GM19438 (cell line): ENCODE measurements around the gene ISOC2.

Experiments used
- ATAC-seq: cut with Tn5 transposase; IDR thresholded peaks from one replicate; pipeline ENCODE4 v1.9.1; 2021; ENCODE audit warnings: low read depth; ENCODE audit not compliant: unreplicated experiment

ISOC2 gene

DNA sequence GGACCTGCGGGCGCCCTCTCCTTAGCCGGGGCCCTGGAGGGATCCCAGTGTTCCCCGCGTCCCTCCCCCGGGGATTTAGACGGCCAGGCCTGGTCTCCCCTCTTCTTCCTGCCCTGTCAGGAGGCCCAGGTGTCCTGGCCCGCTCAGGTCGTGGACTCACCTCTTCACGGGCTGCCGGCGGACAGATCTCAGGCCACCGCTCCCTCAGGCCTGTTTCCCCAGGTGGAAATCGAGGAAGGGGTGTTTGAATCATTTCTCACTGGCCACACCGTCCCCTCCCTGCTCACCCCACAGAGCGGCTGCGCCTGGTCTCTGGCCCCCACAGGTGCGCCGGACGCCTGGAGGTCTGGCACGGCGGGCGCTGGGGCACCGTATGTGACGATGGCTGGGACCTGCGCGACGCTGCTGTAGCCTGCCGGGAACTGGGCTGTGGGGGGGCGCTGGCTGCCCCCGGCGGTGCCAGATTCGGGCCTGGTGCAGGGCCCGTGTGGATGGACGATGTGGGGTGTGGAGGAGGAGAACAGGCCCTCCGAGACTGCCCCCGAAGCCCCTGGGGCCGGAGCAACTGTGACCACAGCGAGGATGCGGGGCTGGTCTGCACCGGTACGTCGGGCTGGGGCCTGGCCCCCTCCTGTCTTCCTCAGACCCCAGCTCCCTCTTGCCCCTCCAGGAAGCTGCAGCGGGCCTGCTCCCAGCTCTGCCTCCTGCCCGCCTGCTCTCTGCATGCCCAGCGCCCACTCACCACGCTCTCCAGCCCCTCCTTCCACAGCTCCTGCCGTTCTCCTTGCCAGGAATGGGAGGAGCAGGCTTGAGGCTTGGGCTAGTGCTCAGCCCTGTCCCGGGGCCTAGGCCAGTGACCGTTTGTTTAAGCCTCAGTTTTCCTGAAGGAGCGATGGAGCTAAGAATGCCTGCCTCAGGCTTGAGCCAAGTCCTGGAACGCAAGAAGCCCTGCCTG, 29.3 kb upstream of the ISOC2 start:
- no peak for ATAC-seq

DNA sequence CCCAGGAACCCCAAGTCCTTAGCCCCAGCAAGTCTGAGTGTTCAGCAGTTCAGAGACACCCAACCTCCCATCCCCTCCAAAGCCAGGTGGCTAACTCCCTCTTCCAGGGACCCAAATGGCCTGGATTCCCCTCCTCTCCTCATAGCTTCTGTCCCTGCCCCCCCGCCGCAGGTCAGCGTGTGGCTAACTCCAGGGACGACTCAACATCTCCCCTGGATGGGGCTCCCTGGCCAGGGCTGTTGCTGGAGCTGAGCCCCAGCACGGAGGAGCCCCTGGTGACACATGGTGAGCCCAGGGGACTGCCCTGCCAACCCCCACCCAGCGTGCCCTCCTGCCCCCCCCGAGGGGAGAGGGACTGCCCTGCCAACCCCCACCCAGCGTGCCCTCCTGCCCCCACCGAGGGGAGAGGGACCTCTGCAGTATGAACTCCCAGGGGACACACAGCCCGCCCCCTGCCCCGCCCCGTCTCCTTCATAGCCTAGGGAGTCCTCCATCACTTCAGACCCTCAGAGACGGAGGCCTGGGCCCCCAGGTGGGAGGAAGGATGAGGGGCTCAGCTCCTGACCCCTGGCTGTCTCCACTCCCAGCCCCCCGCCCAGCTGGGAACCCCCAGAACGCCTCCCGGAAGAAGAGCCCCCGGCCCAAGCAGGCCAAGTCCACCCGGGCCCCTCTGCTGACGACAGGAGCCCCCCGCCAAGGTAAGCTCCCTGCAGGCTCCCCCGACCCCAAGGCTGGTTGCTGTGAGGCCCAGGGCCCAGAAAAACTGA, 28.5 kb upstream of the ISOC2 start:
- no peak for ATAC-seq

DNA sequence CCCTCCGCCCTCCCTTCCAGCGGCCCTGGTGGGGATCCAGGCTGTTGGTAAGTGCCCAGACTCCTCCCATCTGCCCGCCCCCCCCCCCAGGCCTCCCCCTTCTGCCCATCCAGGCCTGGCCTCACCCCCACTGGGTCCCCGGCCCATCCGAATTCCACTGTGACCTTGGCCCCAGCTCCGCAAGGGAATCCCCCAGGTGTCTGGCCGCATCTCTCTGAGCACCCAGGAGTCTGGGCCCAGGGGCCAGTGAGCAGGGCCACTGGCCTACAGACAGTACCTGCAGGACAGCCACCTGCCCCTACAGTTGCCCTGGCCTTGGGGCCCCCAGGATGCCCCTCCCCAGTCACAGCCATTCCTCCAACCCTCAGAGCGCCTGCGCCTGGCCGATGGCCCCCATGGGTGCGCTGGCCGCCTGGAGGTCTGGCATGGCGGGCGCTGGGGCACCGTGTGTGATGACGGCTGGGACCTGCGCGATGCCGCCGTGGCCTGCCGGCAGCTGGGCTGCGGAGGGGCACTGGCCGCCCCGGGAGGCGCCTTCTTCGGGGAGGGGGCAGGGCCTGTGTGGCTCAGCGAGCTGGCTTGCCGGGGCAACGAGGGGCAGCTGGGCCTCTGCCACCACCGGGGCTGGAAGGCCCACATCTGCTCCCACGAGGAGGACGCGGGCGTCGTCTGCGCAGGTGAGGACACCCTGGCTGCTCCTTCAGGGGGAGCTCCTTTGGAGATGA, 27.7 kb upstream of the ISOC2 start:
- ATAC-seq, result no peak

DNA sequence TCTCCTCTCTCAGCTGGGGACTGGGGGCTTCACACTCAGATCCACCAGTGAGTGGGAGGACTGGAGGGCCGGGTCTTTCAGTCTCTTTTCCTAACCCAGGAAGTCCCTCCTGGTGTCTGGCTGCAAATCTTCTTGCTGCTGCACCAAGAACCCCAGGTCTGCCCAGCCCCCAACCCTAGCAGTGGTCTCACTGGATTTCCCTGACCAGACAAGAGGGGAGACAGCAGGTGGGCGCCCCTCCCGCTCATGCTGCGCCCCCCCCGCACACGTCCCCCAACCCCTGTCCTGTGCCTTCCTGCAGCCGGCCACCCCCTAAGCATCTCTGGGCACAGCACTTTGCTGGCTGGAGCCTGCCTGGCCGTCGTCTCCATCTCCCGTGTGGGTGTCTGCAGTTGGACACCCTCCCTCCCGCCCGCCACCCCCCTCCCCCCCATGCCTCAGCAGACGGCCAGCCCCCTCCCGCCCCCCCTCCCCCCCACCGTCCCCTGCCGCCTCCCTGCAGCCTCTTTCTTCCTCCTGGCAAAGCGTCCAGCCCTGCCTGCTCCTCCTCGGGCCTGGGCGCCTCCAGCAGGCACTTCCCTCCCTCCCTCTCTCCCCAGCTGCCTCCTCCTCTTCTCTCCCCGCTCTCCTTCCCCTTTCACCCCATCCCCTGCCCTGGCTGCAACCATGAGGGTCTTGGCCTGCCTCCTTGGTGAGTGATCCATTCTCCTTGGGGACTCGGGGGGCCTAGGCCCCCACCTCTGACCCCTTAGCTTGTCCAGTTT, 26.7 kb upstream of the ISOC2 start, which contains the start of gene SSC5D:
TSS of gene SSC5D (plus strand) at position 513 of the 764 bp plus-strand sequence. CDS start at position 667, 154 bp downstream.
- no peak for ATAC-seq

DNA sequence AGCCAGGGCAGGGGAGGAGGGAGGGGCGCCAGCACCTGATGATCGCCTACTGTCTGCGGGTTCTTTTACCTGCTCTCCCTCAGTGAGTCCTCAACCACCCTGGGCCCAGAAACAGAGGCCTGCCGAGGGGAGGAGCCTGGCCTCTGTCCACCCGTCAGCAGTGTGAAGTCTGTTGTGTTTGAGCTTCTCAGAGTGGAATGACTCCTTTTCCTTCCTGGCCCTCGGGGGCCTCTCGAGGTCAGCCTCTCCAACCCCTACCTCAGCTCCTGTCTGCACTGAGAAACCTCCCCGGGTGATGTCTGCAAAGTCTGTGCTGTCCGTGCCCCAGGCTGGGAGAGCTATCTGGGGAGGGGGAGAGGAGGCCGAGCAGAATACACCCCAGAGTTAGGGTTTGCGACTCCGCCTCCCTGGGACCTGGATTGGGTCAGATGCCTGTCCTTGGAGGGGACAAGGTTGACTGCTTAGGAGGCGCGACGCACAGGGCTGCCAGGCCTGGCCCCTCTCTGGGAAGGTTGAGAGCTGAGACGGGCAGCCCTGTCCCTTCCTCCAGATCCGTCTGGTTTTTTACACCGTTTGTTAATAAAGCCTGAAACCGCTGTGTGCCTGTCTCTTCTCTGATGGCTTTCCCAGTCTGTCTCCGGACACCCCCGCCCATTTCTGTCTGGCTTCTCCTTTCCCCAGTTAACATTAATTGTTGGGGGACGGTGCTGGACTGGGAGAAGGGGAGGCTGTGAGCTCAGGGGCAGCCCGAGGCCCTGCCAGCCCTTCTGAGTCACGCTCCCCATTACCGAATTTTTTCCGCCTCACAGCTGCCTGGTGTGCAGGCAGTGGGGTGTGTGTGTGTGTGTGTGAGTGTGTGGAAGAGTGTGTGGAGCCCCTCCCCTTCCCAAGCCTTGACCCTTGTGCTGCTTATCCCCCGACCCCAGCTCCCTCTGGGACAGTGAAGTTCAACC, 25.8 kb upstream of the ISOC2 start:
- ATAC-seq, result no peak

DNA sequence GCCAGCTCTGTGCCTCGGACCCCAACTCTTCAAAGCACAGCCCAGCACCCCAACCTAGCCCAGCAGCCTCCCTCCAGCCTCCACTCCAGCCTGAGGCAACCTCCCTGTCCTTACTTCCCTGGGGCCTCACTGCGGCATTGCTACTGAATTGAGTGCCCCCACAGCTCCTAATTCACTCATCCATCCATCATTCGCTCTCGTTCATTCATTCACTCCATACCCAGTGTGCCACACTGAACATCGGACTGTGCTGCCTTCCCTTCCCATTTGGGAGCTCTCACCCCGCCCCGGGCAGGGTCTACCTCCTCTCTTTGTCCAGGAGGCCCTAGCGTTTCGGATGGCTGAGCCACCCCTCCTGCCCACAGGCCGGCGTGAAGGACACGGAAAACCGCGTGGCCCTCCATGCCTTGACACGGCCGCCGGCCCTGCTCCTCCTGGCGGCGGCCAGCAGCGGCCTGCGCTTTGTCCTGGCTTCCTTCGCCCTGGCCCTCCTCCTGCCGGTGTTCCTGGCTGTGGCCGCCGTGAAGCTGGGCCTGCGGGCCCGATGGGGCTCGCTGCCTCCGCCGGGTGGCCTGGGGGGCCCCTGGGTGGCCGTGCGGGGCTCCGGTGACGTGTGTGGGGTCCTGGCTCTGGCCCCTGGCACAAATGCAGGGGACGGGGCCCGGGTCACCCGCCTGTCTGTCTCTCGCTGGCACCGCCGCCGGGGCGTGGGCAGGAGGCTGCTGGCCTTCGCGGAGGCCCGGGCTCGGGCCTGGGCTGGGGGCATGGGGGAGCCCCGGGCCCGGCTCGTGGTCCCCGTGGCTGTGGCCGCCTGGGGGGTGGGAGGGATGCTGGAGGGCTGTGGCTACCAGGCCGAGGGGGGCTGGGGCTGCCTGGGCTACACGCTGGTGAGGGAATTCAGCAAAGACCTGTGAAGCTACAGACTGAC, 24.9 kb upstream of the ISOC2 start:
- no peak for ATAC-seq

DNA sequence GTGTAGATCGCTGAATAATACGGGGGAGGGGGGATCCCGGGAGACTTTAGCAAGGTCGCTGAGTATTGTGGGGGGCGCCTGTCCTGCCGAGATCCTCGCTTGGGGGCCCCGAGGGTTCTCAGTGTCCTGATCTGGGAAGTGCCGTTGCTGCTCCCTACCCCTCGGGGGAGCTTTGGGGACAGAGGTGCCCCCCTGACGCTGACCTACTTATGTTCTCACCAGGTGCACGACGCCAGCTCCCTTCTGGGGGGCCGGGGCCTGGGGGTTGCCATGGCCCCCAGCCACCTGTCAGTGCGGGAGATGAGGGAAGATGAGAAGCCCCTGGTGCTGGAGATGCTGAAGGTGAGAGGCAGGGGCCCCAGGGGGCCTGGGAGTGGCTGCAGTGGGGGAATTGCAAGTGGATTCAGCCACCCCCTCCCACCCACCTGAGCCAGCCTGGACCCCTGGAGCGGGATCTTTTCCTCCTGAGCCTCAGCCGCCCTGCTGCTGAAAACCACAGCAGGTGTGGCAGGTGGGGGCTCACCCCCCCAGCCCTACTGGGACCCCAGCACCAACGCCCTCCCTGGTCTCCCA, 24.1 kb upstream of the ISOC2 start:
- no peak for ATAC-seq

DNA sequence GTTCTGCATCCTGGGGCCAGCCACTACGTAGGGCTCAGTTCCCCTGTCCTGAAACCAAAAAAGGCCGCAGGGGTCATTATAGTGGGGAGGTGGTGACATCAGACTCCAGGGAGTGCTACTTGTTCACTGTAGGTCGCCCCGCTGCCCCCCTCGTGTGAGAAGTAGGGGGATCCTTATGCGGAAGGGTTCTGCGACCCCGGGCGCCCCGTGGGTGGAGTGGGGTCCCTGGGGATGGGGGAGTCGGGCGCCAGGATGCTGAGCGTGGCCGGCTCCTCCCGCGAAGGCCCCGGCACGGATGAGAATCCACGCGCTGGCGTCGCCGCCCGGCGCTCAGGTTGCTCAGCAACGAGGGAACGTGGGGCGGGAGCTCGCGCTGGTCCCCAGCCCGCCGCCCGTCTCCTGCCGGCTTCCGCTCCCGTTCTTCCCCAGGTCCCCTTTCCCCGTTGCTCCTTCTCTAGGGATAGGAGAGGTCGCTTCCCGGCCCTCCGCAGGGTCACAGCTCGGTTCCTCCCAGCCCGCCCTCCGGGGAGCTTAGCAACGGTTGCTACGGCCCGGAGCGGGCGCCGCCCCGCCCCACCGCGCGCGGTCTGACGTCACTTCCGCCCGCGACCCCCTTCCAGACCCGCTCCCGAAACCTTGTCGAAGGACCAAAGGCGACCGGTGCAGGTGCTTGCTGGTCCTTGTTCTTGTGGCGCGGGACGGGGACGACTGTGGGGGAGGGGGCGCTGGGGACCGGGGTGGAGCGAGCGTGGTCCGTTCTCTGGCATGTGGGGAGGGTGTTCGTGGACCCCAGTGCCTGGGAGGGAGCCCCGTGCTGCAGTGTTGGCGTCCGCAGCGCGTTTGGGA, 23.4 kb upstream of the ISOC2 start, which contains the start of gene NAT14:
TSS of gene NAT14 (plus strand) at position 596 of the 846 bp plus-strand sequence. CDS start 521 bp downstream, outside the sequence.
- no peak for ATAC-seq

DNA sequence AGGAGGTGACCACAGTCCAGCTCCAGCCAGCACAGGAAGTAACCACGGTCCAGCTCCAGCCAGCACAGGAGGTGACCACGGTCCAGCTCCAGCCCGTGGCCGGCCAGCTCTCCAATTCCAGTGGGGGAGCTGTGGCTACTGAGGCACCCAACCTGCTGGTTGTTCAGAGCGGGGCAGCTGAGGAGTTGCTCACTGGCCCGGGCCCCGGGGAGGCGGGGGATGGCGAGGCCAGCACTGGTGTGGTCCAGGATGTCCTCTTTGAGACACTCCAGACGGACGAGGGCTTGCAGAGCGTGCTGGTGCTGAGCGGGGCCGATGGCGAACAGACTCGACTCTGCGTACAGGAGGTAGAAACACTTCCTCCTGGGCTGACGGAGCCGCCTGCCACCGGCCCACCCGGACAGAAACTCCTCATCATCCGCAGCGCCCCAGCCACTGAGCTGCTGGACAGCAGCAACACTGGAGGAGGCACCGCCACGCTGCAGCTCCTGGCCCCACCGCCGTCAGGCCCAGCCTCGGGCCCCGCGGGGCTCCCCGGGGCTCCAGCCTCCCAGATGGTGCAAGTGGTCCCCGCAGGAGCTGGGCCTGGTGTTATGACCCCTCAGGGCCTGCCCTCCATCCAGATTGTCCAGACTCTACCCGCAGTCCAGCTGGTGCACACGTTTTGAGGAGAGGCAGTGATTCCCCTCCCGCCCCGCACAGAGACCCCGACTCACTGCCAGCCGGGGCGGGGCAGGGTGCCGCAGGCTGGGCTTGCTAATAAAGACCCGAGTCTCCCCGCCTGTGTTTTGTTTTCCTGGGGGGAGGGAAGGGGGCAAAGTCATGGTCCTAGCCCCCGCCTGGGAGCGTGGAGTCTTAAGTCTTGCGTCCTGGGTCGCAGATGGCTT, 22.5 kb upstream of the ISOC2 start:
- ATAC-seq, result no peak

DNA sequence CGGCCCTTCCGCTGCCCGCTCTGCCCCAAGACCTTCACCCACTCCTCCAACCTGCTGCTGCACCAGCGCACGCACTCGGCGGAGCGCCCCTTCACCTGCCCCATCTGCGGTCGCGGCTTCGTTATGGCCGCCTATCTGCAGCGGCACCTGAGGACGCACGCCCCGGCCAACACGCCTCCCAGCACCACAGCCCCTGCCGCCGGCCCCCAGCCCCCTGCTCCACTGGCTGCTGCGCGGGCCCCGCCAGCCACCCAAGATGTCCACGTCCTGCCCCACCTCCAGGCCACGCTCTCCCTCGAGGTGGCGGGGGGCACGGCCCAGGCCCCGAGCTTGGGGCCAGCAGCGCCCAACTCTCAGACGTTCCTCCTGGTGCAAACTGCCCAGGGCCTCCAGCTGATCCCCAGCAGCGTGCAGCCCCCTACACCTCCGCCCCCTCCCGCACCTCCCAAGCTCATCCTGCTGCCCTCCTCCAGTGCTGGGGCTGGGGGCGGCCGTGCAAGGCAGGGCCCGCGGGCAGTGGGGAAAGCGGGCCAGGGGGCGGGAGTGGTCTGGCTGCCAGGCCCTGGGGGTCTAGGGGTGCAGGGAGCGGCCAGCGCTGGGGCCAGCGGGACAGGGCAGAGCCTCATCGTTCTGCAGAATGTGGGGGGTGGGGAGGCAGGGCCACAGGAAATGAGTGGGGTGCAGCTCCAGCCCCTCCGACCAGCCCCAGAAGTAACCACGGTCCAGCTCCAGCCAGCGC, 21.7 kb upstream of the ISOC2 start:
- no peak for ATAC-seq

DNA sequence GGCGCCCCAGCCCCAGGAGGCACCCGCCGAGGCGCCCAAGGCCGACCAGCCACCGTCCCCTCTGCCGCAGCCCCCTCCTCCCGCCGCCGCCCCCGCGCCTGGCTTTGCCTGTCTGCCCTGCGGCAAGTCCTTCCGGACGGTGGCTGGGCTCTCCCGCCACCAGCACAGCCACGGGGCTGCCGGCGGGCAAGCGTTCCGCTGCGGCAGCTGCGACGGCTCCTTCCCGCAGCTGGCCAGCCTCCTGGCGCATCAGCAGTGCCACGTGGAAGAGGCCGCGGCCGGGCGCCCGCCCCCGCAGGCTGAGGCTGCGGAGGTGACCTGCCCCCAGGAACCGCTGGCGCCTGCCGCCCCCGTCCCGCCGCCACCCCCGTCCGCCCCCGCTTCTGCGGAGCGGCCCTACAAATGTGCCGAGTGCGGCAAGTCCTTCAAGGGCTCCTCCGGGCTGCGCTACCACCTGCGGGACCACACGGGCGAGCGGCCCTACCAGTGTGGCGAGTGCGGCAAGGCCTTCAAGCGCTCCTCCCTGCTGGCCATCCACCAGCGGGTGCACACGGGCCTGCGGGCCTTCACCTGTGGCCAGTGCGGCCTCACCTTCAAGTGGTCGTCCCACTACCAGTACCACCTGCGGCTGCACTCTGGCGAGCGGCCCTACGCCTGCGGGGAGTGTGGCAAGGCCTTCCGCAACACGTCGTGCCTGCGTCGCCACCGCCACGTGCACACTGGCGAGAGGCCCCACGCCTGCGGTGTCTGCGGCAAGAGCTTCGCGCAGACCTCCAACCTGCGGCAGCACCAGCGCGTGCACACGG, 20.9 kb upstream of the ISOC2 start:
- no peak for ATAC-seq

DNA sequence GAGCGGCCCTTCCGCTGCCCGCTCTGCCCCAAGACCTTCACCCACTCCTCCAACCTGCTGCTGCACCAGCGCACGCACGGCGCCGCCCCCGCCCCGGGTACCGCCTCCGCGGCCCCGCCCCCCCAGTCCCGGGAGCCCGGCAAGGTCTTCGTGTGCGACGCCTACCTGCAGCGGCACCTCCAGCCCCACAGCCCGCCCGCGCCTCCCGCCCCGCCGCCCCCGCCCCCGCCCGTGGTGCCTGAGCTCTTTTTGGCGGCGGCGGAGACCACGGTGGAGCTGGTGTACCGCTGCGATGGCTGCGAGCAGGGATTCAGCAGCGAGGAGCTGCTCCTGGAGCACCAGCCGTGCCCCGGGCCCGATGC, 20.3 kb upstream of the ISOC2 start:
- no peak for ATAC-seq

DNA sequence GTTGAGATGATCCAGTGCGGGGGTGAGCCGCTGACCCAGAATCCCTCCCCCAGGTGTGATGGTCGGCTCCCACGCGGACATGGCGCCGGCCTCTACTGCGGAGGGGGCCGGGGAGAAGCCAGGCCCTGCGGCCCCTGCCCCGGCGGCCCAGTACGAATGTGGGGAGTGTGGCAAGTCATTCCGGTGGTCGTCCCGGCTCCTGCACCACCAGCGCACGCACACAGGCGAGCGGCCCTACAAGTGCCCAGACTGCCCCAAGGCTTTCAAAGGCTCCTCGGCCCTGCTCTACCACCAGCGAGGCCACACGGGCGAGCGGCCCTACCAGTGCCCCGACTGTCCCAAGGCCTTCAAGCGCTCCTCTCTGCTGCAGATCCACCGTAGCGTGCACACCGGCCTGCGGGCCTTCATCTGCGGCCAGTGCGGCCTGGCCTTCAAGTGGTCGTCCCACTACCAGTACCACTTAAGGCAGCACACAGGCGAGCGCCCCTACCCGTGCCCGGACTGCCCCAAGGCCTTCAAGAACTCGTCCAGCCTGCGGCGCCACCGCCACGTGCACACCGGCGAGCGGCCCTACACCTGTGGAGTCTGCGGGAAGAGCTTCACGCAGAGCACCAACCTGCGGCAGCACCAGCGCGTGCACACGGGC, 19.8 kb upstream of the ISOC2 start:
- ATAC-seq, result no peak
